Islet of Langerhans (tissue), 1 donor: Measurements from ENCODE around the gene MMP23B.

ENCODE experiments used
- FAIRE-seq: peaks from one replicate; lab custom pipeline; 2011; peaks lifted over from hg19 to GRCh38; lab: Jason Lieb, UNC

MMP23B gene

GRCh38 chr1:1620433-1621139 lies 11.4 kb upstream of the MMP23B start:
- no peak for FAIRE-seq

GRCh38 chr1:1621173-1622009 lies 10.6 kb upstream of the MMP23B start:
- no peak for FAIRE-seq

GRCh38 chr1:1622010-1622787 lies 9.8 kb upstream of the MMP23B start:
- no peak for FAIRE-seq

GRCh38 chr1:1622788-1623094 lies 9.2 kb upstream of the MMP23B start:
- no peak for FAIRE-seq

- FAIRE-seq: no peak
Observed at GRCh38 chr1:1623181-1623630, 8.8 kb upstream of the MMP23B start.

- no peak for FAIRE-seq
Observed at GRCh38 chr1:1623631-1624442, 8.1 kb upstream of the MMP23B start.

GRCh38 chr1:1624443-1625403 lies 7.2 kb upstream of the MMP23B start:
- no peak for FAIRE-seq

GRCh38 chr1:1625404-1625775 lies 6.6 kb upstream of the MMP23B start:
- no peak for FAIRE-seq

- FAIRE-seq: no peak
Observed at GRCh38 chr1:1625824-1626206, 6.2 kb upstream of the MMP23B start.

- no peak for FAIRE-seq
Observed at GRCh38 chr1:1626207-1627141, 5.5 kb upstream of the MMP23B start.

- no peak for FAIRE-seq
Observed at GRCh38 chr1:1627261-1627828, 4.6 kb upstream of the MMP23B start.

- no peak for FAIRE-seq
Observed at GRCh38 chr1:1627829-1628753, 3.9 kb upstream of the MMP23B start.

GRCh38 chr1:1628754-1629429 lies 3.1 kb upstream of the MMP23B start:
- no peak for FAIRE-seq

- no peak for FAIRE-seq
Observed at GRCh38 chr1:1629430-1630190, 2.4 kb upstream of the MMP23B start.

GRCh38 chr1:1630191-1630964 lies 1.6 kb upstream of the MMP23B start:
- no peak for FAIRE-seq
